Subcutaneous abdominal adipose tissue (tissue), 5 donors: ENCODE data around the gene SMO.

Source experiments
- H3K27ac ChIP-seq: one replicate; pipeline ENCODE4 v1.7.0; 2013; ENCODE audit warnings: low read depth, mild to moderate bottlenecking, inconsistent platforms, low read length, moderate library complexity
- H3K27me3 ChIP-seq, 5 donors: one replicate each; pipeline ENCODE4 v1.7.0; 2013; ENCODE audit warnings: low read length in 5 of 5, inconsistent platforms in 1 of 5; ENCODE audit not compliant: control insufficient read depth in 5 of 5, insufficient read depth in 4 of 5
- H3K36me3 ChIP-seq, 5 donors: one replicate each; pipeline ENCODE4 v1.7.0; 2013; ENCODE audit warnings: low read length in 5 of 5; ENCODE audit not compliant: control insufficient read depth in 5 of 5, insufficient read depth in 5 of 5
- H3K4me1 ChIP-seq, 5 donors: one replicate each; pipeline ENCODE4 v1.7.0; 2013; ENCODE audit warnings: low read length in 5 of 5, mild to moderate bottlenecking in 3 of 5, moderate library complexity in 1 of 5; ENCODE audit not compliant: control insufficient read depth in 5 of 5, insufficient read depth in 5 of 5
- H3K4me3 ChIP-seq, 5 donors: one replicate each; pipeline ENCODE4 v1.7.0; 2013; ENCODE audit warnings: low read length in 5 of 5, low read depth in 1 of 5
- H3K9ac ChIP-seq, 5 donors: one replicate each; pipeline ENCODE4 v1.7.0; 2013; ENCODE audit warnings: low read length in 5 of 5, mild to moderate bottlenecking in 4 of 5, moderate library complexity in 3 of 5
- H3K9me3 ChIP-seq, 5 donors: one replicate each; pipeline ENCODE4 v1.7.0; 2013; ENCODE audit warnings: low read length in 5 of 5; ENCODE audit not compliant: control insufficient read depth in 5 of 5
- donor health status: healthy.
- donor health status: healthy.
- donor health status: healthy.
- donor health status: healthy.
- donor health status: healthy.

SMO gene

DNA sequence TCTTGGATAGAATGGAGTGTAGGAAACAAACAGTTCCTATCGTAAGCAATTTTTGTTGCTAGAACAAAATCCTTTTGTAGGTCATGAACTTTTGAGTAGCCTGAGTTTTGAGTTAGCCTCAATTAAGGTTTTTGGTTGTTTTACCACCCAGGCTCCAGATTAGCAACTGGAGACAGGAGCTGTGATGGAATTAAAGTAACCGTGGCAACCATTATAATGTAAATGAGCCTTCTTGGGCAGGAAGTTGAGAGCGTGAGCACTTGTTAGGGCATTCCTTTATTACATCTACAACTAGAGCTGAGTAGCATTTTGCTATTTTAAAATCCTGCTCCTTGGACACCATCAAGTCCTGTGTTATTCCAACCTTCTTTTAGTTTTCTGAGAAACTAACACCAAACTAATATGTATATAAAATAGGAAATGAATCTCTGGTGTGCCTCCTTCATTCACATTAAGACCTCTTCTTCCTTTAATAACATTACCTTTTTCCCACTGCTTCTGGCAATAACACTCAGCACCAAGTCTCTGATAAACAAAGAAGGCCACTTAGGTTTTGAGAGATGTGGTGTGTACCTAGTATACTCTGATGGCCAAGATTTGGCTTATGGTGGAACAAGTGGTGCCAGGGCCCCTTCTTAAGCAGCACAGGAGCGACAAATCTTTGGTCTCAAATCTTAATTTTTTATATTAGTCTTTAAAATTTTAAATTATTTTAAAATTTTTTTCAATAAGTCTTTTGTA is 70.4 kb downstream of the SMO start:
- Histone ChIP-seq H3K4me1 (no peaks in the 10 kb centered on the region), H3K9me3 (no peaks in the 10 kb centered on the region), H3K27ac (no peak overlapping the region), H3K4me3 (no peak overlapping the region), H3K9ac (no peak overlapping the region), H3K36me3 (no peaks in the 10 kb centered on the region), H3K27me3 (no peaks in the 10 kb centered on the region)

DNA sequence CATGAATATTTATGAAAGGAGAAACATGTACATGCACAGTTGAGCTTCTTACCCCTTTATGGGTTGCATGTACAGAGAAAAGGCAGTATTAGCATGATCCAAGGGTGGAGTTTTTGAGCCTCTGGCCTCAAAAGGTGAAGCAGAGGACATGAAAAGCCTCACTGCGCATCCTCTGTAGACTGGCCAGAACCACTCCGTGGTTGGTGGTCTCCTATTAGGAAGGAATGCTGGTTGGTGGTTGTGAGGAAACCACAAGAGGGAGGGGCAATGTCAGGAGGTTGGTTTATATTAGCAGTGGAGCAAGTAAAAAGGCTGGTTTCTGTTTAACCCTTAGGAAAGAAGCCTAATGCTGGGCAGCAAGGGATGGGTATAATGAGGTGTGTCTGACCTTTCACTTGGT is 73.9 kb downstream of the SMO start:
- H3K4me1 ChIP-seq: no peaks in the 10 kb centered on the region

More for the DNA sequence above, 73.9 kb downstream of the SMO start:
- no peaks in the 10 kb centered on the region for H3K36me3 ChIP-seq
- no peaks in the 10 kb centered on the region for H3K9me3 ChIP-seq
- H3K27ac ChIP-seq: no peak overlapping the region
- no peak overlapping the region for H3K9ac ChIP-seq
- H3K4me3 ChIP-seq: no peak overlapping the region
- no peaks in the 10 kb centered on the region for H3K27me3 ChIP-seq
